ENCODE results near the gene CALML6. TPM values are rescaled to one million over a fixed set of nuclear protein-coding genes. Genes with fewer than 3 reads are reported as not detected.

The CALML6 gene
- total RNA-seq, 2 donors from 2014 or later: not detected

- DNase-seq (ENCODE audit: low spot score) (no peak), ATAC-seq (ENCODE audit: insufficient number of reproducible peaks, low FRiP score, low read depth) (no peak)
- H3K27ac ChIP-seq: no peak overlapping the region
- H3K4me1 ChIP-seq (ENCODE audit: control insufficient read depth in 1 of 2, low read depth in 2 of 2): peaks cover 0 to 10% of the 10 kb centered on the region in 2 donors
- TF ChIP-seq, protein P1, sequence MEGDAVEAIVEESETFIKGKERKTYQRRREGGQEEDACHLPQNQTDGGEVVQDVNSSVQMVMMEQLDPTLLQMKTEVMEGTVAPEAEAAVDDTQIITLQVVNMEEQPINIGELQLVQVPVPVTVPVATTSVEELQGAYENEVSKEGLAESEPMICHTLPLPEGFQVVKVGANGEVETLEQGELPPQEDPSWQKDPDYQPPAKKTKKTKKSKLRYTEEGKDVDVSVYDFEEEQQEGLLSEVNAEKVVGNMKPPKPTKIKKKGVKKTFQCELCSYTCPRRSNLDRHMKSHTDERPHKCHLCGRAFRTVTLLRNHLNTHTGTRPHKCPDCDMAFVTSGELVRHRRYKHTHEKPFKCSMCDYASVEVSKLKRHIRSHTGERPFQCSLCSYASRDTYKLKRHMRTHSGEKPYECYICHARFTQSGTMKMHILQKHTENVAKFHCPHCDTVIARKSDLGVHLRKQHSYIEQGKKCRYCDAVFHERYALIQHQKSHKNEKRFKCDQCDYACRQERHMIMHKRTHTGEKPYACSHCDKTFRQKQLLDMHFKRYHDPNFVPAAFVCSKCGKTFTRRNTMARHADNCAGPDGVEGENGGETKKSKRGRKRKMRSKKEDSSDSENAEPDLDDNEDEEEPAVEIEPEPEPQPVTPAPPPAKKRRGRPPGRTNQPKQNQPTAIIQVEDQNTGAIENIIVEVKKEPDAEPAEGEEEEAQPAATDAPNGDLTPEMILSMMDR (IDR thresholded peaks at IDR 0.05): no peak
- H3K36me3 ChIP-seq: no peaks in the 10 kb centered on the region
- no peaks in the 10 kb centered on the region for H3K27me3 ChIP-seq (replicated peaks; ENCODE audit: insufficient read depth)
- H3K4me3 ChIP-seq: no peak overlapping the region
- no peaks in the 10 kb centered on the region for H3K9me3 ChIP-seq
Observed at GRCh38 chr1:1920608-1921458, 5.8 kb downstream of the CALML6 start.

GRCh38 chr1:1921459-1921862, 6.4 kb downstream of the CALML6 start:
- H3K27me3 ChIP-seq (replicated peaks; ENCODE audit: insufficient read depth): no peaks in the 10 kb centered on the region
- H3K4me1 ChIP-seq (ENCODE audit: control insufficient read depth in 1 of 2, low read depth in 2 of 2): peaks cover 0 to 10% of the 10 kb centered on the region in 2 donors
- H3K27ac ChIP-seq: no peak overlapping the region
- TF ChIP-seq, protein P1 (IDR thresholded peaks at IDR 0.05): no peak
- no peak for ATAC-seq (ENCODE audit: insufficient number of reproducible peaks, low FRiP score, low read depth)
- H3K4me3 ChIP-seq: no peak overlapping the region
- H3K9me3 ChIP-seq: no peaks in the 10 kb centered on the region
- no peaks in the 10 kb centered on the region for H3K36me3 ChIP-seq
- no peak for DNase-seq (ENCODE audit: low spot score)

- H3K4me3 ChIP-seq: no peak overlapping the region
- no peaks in the 10 kb centered on the region for H3K9me3 ChIP-seq
- no peak overlapping the region for H3K27ac ChIP-seq
- DNase-seq (ENCODE audit: low spot score) (no peak), ATAC-seq (ENCODE audit: insufficient number of reproducible peaks, low FRiP score, low read depth) (no peak)
- H3K36me3 ChIP-seq: no peaks in the 10 kb centered on the region
- H3K27me3 ChIP-seq (replicated peaks; ENCODE audit: insufficient read depth): no peaks in the 10 kb centered on the region
- peaks cover 0 to 10% of the 10 kb centered on the region in 2 donors for H3K4me1 ChIP-seq (ENCODE audit: control insufficient read depth in 1 of 2, low read depth in 2 of 2)
- TF ChIP-seq, protein P1 (IDR thresholded peaks at IDR 0.05): no peak
Observed at GRCh38 chr1:1921901-1922701, 7.0 kb downstream of the CALML6 start.

GRCh38 chr1:1922702-1922955, 7.6 kb downstream of the CALML6 start:
- Histone ChIP-seq H3K4me1 (ENCODE audit: control insufficient read depth in 1 of 2, low read depth in 2 of 2) (peaks cover 0 to 10% of the 10 kb centered on the region in 2 donors), H3K4me3 (no peak overlapping the region), H3K9me3 (no peaks in the 10 kb centered on the region), H3K36me3 (no peaks in the 10 kb centered on the region), H3K27ac (no peak overlapping the region), H3K27me3 (replicated peaks; ENCODE audit: insufficient read depth) (no peaks in the 10 kb centered on the region)
- ATAC-seq (ENCODE audit: insufficient number of reproducible peaks, low FRiP score, low read depth) (no peak), DNase-seq (ENCODE audit: low spot score) (no peak)
- TF ChIP-seq, protein P1 (IDR thresholded peaks at IDR 0.05): no peak

Measured in thoracic aorta (tissue), 2 donors.